Mesendoderm (in vitro differentiated cells): ENCODE measurements around the gene CYP2W1.

Experiments used
- DNase-seq: peaks from one replicate; pipeline ENCODE4 v3.0.0; 2013
- H2AK5ac ChIP-seq: 2 replicates; pipeline ENCODE4 v1.6.1; 2013; ENCODE audit warnings: low read length, inconsistent platforms
- H2BK120ac ChIP-seq: 2 replicates; pipeline ENCODE4 v1.6.1; 2013; ENCODE audit warnings: low read depth, mild to moderate bottlenecking, low read length, moderate library complexity, mixed read lengths
- H2BK15ac ChIP-seq: replicated peaks from 2 replicates; pipeline ENCODE4 v1.6.1; 2013; ENCODE audit warnings: low read depth, mild to moderate bottlenecking, moderate library complexity
- H2BK5ac ChIP-seq: 2 replicates; pipeline ENCODE4 v1.6.1; 2013; ENCODE audit warnings: low read length, inconsistent platforms
- H3K18ac ChIP-seq: 2 replicates; pipeline ENCODE4 v1.6.1; 2013; ENCODE audit warnings: mild to moderate bottlenecking, low read length, mixed read lengths
- H3K23ac ChIP-seq: one replicate; pipeline ENCODE4 v1.6.1; 2013; ENCODE audit warnings: low read length
- H3K27ac ChIP-seq: 2 replicates; pipeline ENCODE4 v1.5.1; 2013; ENCODE audit warnings: low read depth, mild to moderate bottlenecking, inconsistent platforms, low read length, moderate library complexity
- H3K27me3 ChIP-seq: 2 replicates; pipeline ENCODE4 v1.6.1; 2013; ENCODE audit warnings: low read length, control low read depth, mild to moderate bottlenecking, inconsistent platforms; ENCODE audit not compliant: insufficient read depth, poor library complexity
- H3K36me3 ChIP-seq: 2 replicates; pipeline ENCODE4 v1.6.1; 2013; ENCODE audit warnings: low read length, inconsistent platforms; ENCODE audit not compliant: control insufficient read depth, insufficient read depth
- H3K4ac ChIP-seq: one replicate; pipeline ENCODE4 v1.6.1; 2013; ENCODE audit warnings: low read depth, mild to moderate bottlenecking, low read length, moderate library complexity
- H3K4me1 ChIP-seq: 2 replicates; pipeline ENCODE4 v1.6.1; 2013; ENCODE audit warnings: low read depth, low read length, inconsistent platforms; ENCODE audit not compliant: control insufficient read depth
- H3K4me2 ChIP-seq: 2 replicates; pipeline ENCODE4 v1.6.1; 2013; ENCODE audit warnings: low read length
- H3K4me3 ChIP-seq: 2 replicates; pipeline ENCODE4 v1.5.1; 2013; ENCODE audit warnings: mild to moderate bottlenecking, low read length
- H3K56ac ChIP-seq: one replicate; pipeline ENCODE4 v1.6.1; 2013; ENCODE audit warnings: low read length
- H3K79me1 ChIP-seq: 2 replicates; pipeline ENCODE4 v1.6.1; 2013; ENCODE audit warnings: low read length, inconsistent platforms
- H3K79me2 ChIP-seq: 2 replicates; pipeline ENCODE4 v1.6.1; 2013; ENCODE audit warnings: mild to moderate bottlenecking, low read length; ENCODE audit not compliant: control insufficient read depth, insufficient read depth
- H3K9ac ChIP-seq: 2 replicates; pipeline ENCODE4 v1.6.1; 2013; ENCODE audit warnings: low read length, inconsistent platforms
- H4K5ac ChIP-seq: one replicate; pipeline ENCODE4 v1.6.1; 2013; ENCODE audit warnings: low read length
- H4K8ac ChIP-seq: one replicate; pipeline ENCODE4 v1.6.1; 2013; ENCODE audit warnings: low read depth, mild to moderate bottlenecking, control low read depth, low read length, moderate library complexity
- WGBS: extraction: QIAGEN DNeasy Blood & Tissue Kit; methylation state at CpG from one replicate; pipeline ENCODE4 v1.1.7; 2013; ENCODE audit warnings: low lambda C conversion rate, missing lambda C conversion rate; ENCODE audit not compliant: insufficient coverage; ENCODE audit errors: extremely low coverage; 5-methylcytosine and 5-hydroxymethylcytosine counted together

Gene CYP2W1

DNA sequence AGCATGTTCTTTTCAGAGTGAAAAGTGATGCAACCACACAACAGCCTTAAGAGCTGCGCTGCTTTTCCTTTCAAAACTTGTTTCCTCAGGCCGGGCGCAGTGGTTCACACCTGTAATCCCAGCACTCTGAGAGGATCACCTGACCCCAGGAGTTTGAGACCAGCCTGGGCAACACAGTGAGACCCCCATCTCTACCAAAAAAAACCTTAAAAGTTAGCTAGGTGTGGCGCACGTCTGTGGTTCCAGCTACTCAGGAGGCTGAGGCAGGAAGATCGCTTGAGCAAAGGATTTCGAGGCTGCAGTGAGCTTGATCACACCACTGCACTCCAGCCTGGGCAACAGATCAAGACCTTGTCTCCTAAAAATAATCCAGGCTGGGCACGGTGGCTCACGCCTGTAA is 9.7 kb upstream of the CYP2W1 start:
- no peak overlapping the region for H2BK120ac ChIP-seq
- H3K4ac ChIP-seq = no peak overlapping the region
- peaks cover 17% of the 10 kb centered on the region for H3K79me2 ChIP-seq
- H3K9ac ChIP-seq = no peak overlapping the region
- no peak overlapping the region for H3K18ac ChIP-seq
- H4K5ac ChIP-seq = no peak overlapping the region
- H3K4me3 ChIP-seq = no peak overlapping the region
- H2AK5ac ChIP-seq = no peak overlapping the region
- no peaks in the 10 kb centered on the region for H3K27me3 ChIP-seq
- no peak overlapping the region for H3K27ac ChIP-seq
- H3K4me1 ChIP-seq = peaks cover 2% of the 10 kb centered on the region
- H3K23ac ChIP-seq = no peak overlapping the region
- no CpG with 5 or more reads among the region's 9 CpGs for WGBS
- H3K56ac ChIP-seq = no peak overlapping the region
- DNase-seq = no peak
- no peak overlapping the region for H3K4me2 ChIP-seq
- no peak overlapping the region for H2BK5ac ChIP-seq
- H2BK15ac ChIP-seq = no peak overlapping the region
- peaks cover 12% of the 10 kb centered on the region for H3K79me1 ChIP-seq
- no peak overlapping the region for H4K8ac ChIP-seq
- H3K36me3 ChIP-seq = peaks cover 10% of the 10 kb centered on the region

DNA sequence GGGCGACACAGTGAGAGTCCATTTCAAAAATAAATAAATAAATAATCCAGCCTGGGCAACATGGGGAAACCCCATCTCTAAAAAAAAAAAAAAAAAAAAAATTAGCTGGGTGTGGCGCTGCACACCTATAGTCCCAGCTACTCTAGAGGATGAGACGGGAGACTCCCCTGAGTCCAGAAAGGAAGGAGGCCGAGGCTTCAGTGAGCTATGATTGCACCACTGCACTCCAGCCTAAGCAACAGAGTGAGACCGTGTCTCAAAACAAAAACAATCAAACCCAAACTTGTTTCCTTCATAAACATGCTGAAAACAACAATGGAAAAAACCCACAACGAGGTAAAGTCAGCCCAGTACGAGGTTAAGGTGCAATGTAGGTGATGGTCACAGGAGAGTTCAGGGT is 8.8 kb upstream of the CYP2W1 start:
- no peak for DNase-seq
- Histone ChIP-seq H3K4ac (no peak overlapping the region), H3K56ac (peak overlapping the region; percentile 78), H3K4me1 (peaks cover 2% of the 10 kb centered on the region), H4K8ac (no peak overlapping the region), H2BK120ac (no peak overlapping the region), H3K4me3 (peak overlapping the region; percentile 30), H3K27me3 (no peaks in the 10 kb centered on the region), H3K79me2 (peaks cover 17% of the 10 kb centered on the region), H3K27ac (no peak overlapping the region), H3K79me1 (peaks cover 12% of the 10 kb centered on the region), H3K18ac (no peak overlapping the region), H4K5ac (no peak overlapping the region), H2BK15ac (no peak overlapping the region), H3K4me2 (peak overlapping the region; percentile 73), H3K36me3 (peaks cover 9% of the 10 kb centered on the region), H3K23ac (peak overlapping the region; percentile 45), H2BK5ac (no peak overlapping the region), H3K9ac (peak overlapping the region; percentile 95), H2AK5ac (no peak overlapping the region)
- WGBS = no CpG with 5 or more reads among the region's 7 CpGs

DNA sequence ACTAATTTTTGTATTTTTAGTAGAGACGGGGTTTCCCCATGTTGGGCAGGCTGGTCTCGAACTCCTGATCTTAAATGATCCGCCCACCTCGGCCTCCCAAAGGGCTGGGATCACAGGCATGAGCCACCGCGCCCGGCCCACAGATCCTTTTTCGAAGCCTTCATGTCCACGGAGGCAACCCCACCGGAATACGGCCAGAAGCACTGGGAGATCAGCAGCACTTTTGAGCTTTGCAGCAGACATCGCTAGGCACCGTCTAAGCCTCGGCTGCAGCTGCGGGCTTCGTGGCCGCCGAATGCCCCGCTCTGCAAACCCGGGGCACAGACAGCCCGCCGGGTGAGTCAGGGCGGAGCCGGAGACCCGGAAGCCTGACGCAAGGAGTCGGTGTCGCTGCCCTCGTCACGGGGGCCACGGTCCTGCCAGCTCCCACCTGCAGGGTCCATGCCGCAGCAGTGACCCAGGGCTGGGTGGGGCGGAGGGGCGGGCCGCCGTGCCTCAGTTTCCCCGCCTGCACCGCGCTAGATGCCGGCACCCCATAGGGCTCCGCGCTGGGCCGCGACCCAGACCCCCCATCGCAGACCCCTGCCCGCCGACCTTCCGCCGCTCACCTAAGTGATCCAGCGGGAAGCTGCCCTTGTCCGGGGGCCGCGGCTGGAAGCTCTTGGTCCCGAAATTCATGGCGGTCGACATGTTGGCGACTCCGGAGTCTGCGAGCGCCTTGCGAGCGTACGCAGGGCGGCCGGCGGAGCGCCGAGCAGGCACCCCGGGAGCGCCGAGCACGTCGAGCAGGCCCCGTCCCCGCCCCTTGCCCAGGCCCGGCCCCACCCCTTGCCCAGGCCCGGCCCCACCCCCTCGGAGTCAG is 7.9 kb upstream of the CYP2W1 start, which contains the start of gene COX19:
TSS of gene COX19 (minus strand) at position 730 of the 862 bp plus-strand sequence. CDS start at position 690, 40 bp downstream.
- Histone ChIP-seq H4K8ac (no peak within 1 kb of the TSS), H3K23ac (peak within 1 kb of the TSS; percentile 66), H2BK15ac (no peak within 1 kb of the TSS), H2AK5ac (no peak within 1 kb of the TSS), H3K4me1 (peaks cover 2% of the 10 kb centered on the region), H2BK120ac (no peak within 1 kb of the TSS), H3K18ac (peak within 1 kb of the TSS; percentile 83), H3K27ac (peak within 1 kb of the TSS; percentile 40), H3K4me2 (peak within 1 kb of the TSS; percentile 73), H3K36me3 (peaks cover 9% of the 10 kb centered on the region), H3K27me3 (no peaks in the 10 kb centered on the region), H3K4ac (peak within 1 kb of the TSS; percentile 82), H3K4me3 (peak within 1 kb of the TSS; percentile 99), H3K79me1 (peaks cover 12% of the 10 kb centered on the region), H3K56ac (peak within 1 kb of the TSS; percentile 98), H2BK5ac (no peak within 1 kb of the TSS), H3K79me2 (peaks cover 17% of the 10 kb centered on the region), H3K9ac (peak within 1 kb of the TSS; percentile 95), H4K5ac (no peak within 1 kb of the TSS)
- no CpG with 5 or more reads among the region's 78 CpGs for WGBS
- peak; percentile 92 for DNase-seq

DNA sequence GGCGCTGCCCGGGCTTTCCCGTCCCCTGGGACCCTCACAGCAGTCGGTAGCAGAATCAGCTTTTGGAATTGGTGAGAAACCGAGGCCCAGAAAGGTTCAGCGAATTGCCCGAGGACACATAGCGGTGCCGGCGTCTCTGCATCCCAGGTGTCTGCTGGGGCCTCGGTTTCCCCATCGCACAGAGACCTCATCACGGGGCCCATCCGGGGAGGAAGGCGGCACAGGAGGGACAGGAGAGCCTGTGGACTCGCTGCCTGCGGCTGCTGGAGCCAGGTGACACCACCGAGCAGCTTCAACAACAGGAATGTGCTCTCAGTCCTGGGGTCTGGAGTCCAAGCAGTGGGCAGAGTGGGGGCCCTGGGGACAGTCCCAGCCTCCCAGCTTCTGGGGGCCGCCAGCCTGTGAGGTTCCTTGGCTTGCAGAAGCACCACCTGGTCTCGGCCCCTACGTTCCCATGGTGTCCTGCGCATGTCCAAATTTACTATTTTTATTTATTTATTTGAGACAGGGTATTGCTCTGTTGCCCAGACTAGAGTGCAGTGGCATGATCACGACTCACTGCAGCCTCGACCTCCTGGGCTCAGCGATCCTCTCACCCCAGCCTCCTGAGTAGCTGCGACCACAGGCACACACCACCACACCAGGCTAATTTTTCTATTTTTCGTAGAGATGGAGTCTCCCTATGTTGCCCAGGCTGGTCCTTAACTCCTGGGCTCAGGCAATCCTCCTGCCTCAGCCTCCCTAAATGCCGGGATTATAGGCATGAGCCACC is 7.1 kb upstream of the CYP2W1 start:
- Histone ChIP-seq H3K4me3 (no peak overlapping the region), H2AK5ac (no peak overlapping the region), H3K27ac (no peak overlapping the region), H3K18ac (no peak overlapping the region), H3K56ac (peak overlapping the region; percentile 69), H3K4me1 (peaks cover 2% of the 10 kb centered on the region), H3K79me1 (peaks cover 12% of the 10 kb centered on the region), H3K4me2 (peak overlapping the region; percentile 42), H2BK5ac (no peak overlapping the region), H3K79me2 (peaks cover 15% of the 10 kb centered on the region), H2BK15ac (no peak overlapping the region), H3K27me3 (no peaks in the 10 kb centered on the region), H4K5ac (no peak overlapping the region), H3K9ac (peak overlapping the region; percentile 51), H3K36me3 (peaks cover 7% of the 10 kb centered on the region), H3K4ac (no peak overlapping the region), H4K8ac (no peak overlapping the region), H2BK120ac (no peak overlapping the region), H3K23ac (no peak overlapping the region)
- no peak for DNase-seq
- WGBS = no CpG with 5 or more reads among the region's 28 CpGs

DNA sequence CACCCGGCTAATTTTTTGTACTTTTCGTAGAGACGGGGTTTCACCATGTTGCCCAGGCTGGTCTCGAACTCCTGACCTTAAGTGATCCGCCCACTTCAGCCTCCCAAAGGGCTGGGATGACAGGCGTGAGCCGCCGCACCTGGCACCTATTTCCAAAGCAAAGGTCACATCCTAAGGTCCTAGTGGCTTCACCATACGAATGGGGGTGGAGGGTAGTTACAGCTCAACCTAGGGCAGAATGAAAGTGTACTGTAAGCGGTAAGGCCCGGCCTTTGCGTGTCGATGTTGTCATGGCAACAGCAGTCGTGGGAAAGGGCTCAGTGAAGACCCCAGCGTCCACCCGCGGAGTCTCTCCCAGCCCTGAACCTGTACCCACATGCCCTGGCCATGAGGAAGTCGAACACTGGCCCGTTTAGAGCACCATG is 6.1 kb upstream of the CYP2W1 start:
- H3K23ac ChIP-seq = no peak overlapping the region
- no peak overlapping the region for H4K5ac ChIP-seq
- H3K4ac ChIP-seq = no peak overlapping the region
- H3K18ac ChIP-seq = no peak overlapping the region
- DNase-seq = no peak
- WGBS = no CpG with 5 or more reads among the region's 19 CpGs
- no peak overlapping the region for H2BK15ac ChIP-seq
- no peak overlapping the region for H2AK5ac ChIP-seq
- no peak overlapping the region for H3K27ac ChIP-seq
- peaks cover 13% of the 10 kb centered on the region for H3K79me2 ChIP-seq
- no peak overlapping the region for H3K4me2 ChIP-seq
- H4K8ac ChIP-seq = no peak overlapping the region
- H3K79me1 ChIP-seq = peaks cover 10% of the 10 kb centered on the region
- H3K4me3 ChIP-seq = no peak overlapping the region
- H3K36me3 ChIP-seq = peaks cover 4% of the 10 kb centered on the region
- no peak overlapping the region for H3K9ac ChIP-seq
- H3K56ac ChIP-seq = no peak overlapping the region
- H3K27me3 ChIP-seq = no peaks in the 10 kb centered on the region
- H3K4me1 ChIP-seq = peaks cover 2% of the 10 kb centered on the region
- no peak overlapping the region for H2BK5ac ChIP-seq
- no peak overlapping the region for H2BK120ac ChIP-seq
